ENCODE results near the gene SLC35D1. TPM values are rescaled to one million over a fixed set of nuclear protein-coding genes. Genes with fewer than 3 reads are reported as not detected.
A peak's percentile ranks its signal among the peaks of the same experiment; 100 is the strongest.

SLC35D1 gene
- total and polyA plus RNA-seq, 10 of the 15 experiments (the other 5 are each of a cell fraction or from before 2014, with no cell fraction given), result 2.9 to 12.4 (median 8.6) TPM

DNA sequence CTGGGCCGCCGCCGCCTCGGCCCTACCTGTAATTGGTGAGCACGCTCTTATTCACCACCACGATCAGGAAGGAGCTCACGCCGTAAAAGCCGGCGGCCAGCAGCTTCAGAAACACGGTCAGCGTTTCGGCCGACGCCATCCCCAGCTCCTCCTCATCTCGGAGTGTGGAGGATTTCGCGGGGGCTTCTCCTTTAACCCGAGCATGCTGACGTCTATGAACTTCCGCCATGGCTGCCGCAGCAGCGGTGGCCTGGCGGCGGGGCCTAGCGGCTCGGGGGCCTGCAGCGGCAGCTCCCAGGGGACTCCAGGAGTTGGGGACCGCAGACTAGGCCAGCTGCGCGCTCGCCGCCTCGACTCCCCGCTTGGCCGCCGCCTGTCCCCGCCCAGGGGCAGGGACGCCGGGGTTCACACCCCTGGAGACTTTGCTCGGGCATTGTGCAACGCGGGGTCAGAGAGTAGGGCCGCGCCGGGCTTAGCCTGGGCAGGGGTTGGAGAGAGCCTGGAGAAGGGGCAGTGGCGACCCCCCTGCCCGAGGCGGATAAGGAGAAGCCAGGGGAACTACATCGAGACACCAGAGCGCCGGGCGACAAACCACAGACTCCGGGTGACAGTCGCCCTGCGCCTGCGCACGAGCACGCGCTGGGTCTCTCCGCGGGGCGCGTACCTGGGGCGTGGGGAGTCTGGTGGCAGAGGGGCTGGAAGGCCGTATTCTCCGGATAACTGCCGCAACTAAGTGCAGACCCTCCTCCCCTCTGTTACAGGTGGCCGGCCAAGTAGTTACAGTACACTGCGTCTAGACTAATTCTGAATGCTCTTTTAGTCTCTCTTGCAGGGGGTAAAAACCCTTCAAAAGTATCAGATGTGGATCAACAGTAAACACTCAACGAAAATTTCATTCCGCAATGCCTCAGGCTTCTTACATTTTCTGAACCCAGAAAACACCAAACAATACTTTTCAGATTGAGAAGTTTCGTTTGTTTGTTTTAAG lies at the start of gene SLC35D1 (continued):
- TF ChIP-seq, protein P1, sequence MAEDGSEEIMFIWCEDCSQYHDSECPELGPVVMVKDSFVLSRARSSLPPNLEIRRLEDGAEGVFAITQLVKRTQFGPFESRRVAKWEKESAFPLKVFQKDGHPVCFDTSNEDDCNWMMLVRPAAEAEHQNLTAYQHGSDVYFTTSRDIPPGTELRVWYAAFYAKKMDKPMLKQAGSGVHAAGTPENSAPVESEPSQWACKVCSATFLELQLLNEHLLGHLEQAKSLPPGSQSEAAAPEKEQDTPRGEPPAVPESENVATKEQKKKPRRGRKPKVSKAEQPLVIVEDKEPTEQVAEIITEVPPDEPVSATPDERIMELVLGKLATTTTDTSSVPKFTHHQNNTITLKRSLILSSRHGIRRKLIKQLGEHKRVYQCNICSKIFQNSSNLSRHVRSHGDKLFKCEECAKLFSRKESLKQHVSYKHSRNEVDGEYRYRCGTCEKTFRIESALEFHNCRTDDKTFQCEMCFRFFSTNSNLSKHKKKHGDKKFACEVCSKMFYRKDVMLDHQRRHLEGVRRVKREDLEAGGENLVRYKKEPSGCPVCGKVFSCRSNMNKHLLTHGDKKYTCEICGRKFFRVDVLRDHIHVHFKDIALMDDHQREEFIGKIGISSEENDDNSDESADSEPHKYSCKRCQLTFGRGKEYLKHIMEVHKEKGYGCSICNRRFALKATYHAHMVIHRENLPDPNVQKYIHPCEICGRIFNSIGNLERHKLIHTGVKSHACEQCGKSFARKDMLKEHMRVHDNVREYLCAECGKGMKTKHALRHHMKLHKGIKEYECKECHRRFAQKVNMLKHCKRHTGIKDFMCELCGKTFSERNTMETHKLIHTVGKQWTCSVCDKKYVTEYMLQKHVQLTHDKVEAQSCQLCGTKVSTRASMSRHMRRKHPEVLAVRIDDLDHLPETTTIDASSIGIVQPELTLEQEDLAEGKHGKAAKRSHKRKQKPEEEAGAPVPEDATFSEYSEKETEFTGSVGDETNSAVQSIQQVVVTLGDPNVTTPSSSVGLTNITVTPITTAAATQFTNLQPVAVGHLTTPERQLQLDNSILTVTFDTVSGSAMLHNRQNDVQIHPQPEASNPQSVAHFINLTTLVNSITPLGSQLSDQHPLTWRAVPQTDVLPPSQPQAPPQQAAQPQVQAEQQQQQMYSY (CRISPR knock-in tag; IDR thresholded peaks at IDR 0.05), result no peak
- TF ChIP-seq, protein P2, sequence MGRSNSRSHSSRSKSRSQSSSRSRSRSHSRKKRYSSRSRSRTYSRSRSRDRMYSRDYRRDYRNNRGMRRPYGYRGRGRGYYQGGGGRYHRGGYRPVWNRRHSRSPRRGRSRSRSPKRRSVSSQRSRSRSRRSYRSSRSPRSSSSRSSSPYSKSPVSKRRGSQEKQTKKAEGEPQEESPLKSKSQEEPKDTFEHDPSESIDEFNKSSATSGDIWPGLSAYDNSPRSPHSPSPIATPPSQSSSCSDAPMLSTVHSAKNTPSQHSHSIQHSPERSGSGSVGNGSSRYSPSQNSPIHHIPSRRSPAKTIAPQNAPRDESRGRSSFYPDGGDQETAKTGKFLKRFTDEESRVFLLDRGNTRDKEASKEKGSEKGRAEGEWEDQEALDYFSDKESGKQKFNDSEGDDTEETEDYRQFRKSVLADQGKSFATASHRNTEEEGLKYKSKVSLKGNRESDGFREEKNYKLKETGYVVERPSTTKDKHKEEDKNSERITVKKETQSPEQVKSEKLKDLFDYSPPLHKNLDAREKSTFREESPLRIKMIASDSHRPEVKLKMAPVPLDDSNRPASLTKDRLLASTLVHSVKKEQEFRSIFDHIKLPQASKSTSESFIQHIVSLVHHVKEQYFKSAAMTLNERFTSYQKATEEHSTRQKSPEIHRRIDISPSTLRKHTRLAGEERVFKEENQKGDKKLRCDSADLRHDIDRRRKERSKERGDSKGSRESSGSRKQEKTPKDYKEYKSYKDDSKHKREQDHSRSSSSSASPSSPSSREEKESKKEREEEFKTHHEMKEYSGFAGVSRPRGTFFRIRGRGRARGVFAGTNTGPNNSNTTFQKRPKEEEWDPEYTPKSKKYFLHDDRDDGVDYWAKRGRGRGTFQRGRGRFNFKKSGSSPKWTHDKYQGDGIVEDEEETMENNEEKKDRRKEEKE (IDR thresholded peaks at IDR 0.05), result no peak
- TF ChIP-seq CBX3 (IDR thresholded peaks at IDR 0.05; ENCODE audit: borderline replicate concordance, low read depth), result no peak
- no peak for TF ChIP-seq ZNF207 (IDR thresholded peaks at IDR 0.05; ENCODE audit: borderline replicate concordance)
- no peak for TF ChIP-seq SMC3 (IDR thresholded peaks at IDR 0.05; ENCODE audit: borderline replicate concordance, low read length)
- no peak for TF ChIP-seq SIX5 (IDR thresholded peaks at IDR 0.05; ENCODE audit: low read depth, low read length, severe bottlenecking)
- TF ChIP-seq CREM (IDR thresholded peaks at IDR 0.05; ENCODE audit: low read depth), result 0 out of 2 replicates have a peak, but pooled peaks have one; percentile 27
- no peak for TF ChIP-seq TCF7 (IDR thresholded peaks at IDR 0.05; ENCODE audit: borderline replicate concordance)
- no peak for TF ChIP-seq YBX1 (IDR thresholded peaks at IDR 0.05)
- TF ChIP-seq POLR2AphosphoS2 (IDR thresholded peaks at IDR 0.05; ENCODE audit: low read depth, low read length), result 0 out of 2 replicates have a peak, but pooled peaks have one; percentile 36
- TF ChIP-seq NR2C2 (IDR thresholded peaks at IDR 0.05; ENCODE audit: borderline replicate concordance, control insufficient read depth, insufficient read length, low read depth), result no peak
- TF ChIP-seq, protein P3, sequence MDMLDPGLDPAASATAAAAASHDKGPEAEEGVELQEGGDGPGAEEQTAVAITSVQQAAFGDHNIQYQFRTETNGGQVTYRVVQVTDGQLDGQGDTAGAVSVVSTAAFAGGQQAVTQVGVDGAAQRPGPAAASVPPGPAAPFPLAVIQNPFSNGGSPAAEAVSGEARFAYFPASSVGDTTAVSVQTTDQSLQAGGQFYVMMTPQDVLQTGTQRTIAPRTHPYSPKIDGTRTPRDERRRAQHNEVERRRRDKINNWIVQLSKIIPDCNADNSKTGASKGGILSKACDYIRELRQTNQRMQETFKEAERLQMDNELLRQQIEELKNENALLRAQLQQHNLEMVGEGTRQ (IDR thresholded peaks at IDR 0.05; ENCODE audit: borderline replicate concordance, low read depth, low read length), result no peak
- no peak for TF ChIP-seq RFX5 (IDR thresholded peaks at IDR 0.05; ENCODE audit: low read depth, low read length)
- TF ChIP-seq, protein P4, sequence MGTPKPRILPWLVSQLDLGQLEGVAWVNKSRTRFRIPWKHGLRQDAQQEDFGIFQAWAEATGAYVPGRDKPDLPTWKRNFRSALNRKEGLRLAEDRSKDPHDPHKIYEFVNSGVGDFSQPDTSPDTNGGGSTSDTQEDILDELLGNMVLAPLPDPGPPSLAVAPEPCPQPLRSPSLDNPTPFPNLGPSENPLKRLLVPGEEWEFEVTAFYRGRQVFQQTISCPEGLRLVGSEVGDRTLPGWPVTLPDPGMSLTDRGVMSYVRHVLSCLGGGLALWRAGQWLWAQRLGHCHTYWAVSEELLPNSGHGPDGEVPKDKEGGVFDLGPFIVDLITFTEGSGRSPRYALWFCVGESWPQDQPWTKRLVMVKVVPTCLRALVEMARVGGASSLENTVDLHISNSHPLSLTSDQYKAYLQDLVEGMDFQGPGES (IDR thresholded peaks at IDR 0.05), result no peak
- TF ChIP-seq RUNX3 (IDR thresholded peaks at IDR 0.05; ENCODE audit: low read length), result peak; percentile 59
- no peak for TF ChIP-seq RCOR1 (conservative IDR thresholded peaks at IDR 0.05; ENCODE audit: low read depth, low read length)
- peak; percentile 85 for TF ChIP-seq IKZF1 (conservative IDR thresholded peaks at IDR 0.05)
- TF ChIP-seq, protein P5, sequence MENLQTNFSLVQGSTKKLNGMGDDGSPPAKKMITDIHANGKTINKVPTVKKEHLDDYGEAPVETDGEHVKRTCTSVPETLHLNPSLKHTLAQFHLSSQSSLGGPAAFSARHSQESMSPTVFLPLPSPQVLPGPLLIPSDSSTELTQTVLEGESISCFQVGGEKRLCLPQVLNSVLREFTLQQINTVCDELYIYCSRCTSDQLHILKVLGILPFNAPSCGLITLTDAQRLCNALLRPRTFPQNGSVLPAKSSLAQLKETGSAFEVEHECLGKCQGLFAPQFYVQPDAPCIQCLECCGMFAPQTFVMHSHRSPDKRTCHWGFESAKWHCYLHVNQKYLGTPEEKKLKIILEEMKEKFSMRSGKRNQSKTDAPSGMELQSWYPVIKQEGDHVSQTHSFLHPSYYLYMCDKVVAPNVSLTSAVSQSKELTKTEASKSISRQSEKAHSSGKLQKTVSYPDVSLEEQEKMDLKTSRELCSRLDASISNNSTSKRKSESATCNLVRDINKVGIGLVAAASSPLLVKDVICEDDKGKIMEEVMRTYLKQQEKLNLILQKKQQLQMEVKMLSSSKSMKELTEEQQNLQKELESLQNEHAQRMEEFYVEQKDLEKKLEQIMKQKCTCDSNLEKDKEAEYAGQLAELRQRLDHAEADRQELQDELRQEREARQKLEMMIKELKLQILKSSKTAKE (IDR thresholded peaks at IDR 0.05; ENCODE audit: low read depth, poor library complexity, severe bottlenecking), result no peak
